Measurements from ENCODE around the gene IDH3A.

IDH3A gene

GRCh38 chr15:78174401-78174800 is 25.2 kb downstream of the IDH3A start:
- DNase-seq (ENCODE audit: low spot score): no peak
- TF ChIP-seq CTCF (IDR thresholded peaks at IDR 0.05; ENCODE audit: extremely low read depth, insufficient read depth, missing control alignments): no peak
- in situ Hi-C loops (cut with MboI; ENCODE audit: low pct_unique_long_range_greater_than_20kb, low sequenced_read_pairs, unreplicated experiment): no loop called here

- TF ChIP-seq CTCF (IDR thresholded peaks at IDR 0.05; ENCODE audit: extremely low read depth, insufficient read depth, missing control alignments): no peak
- in situ Hi-C loops (cut with MboI; ENCODE audit: low pct_unique_long_range_greater_than_20kb, low sequenced_read_pairs, unreplicated experiment): no loop called here
- no peak for DNase-seq (ENCODE audit: low spot score)
These were observed 26.2 kb downstream of the IDH3A start for GRCh38 chr15:78175330-78175729.

- DNase-seq (ENCODE audit: low spot score): peak; percentile 64
- peak; percentile 78 for TF ChIP-seq CTCF (IDR thresholded peaks at IDR 0.05; ENCODE audit: extremely low read depth, insufficient read depth, missing control alignments)
- in situ Hi-C loops (cut with MboI; ENCODE audit: low pct_unique_long_range_greater_than_20kb, low sequenced_read_pairs, unreplicated experiment): no loop called here
These were observed 28.3 kb downstream of the IDH3A start for GRCh38 chr15:78177447-78177873.

GRCh38 chr15:78178064-78178463 is 28.9 kb downstream of the IDH3A start:
- no peak for TF ChIP-seq CTCF (IDR thresholded peaks at IDR 0.05; ENCODE audit: extremely low read depth, insufficient read depth, missing control alignments)
- in situ Hi-C loops (cut with MboI; ENCODE audit: low pct_unique_long_range_greater_than_20kb, low sequenced_read_pairs, unreplicated experiment): no loop called here
- DNase-seq (ENCODE audit: low spot score): no peak

- no peak for DNase-seq (ENCODE audit: low spot score)
- in situ Hi-C loops (cut with MboI; ENCODE audit: low pct_unique_long_range_greater_than_20kb, low sequenced_read_pairs, unreplicated experiment): no loop called here
These were observed 30.2 kb downstream of the IDH3A start for GRCh38 chr15:78179286-78179840.

GRCh38 chr15:78179906-78180305 is 30.7 kb downstream of the IDH3A start:
- TF ChIP-seq CTCF (IDR thresholded peaks at IDR 0.05; ENCODE audit: extremely low read depth, insufficient read depth, missing control alignments): no peak
- in situ Hi-C loops (cut with MboI; ENCODE audit: low pct_unique_long_range_greater_than_20kb, low sequenced_read_pairs, unreplicated experiment): no loop called here
- no peak for DNase-seq (ENCODE audit: low spot score)

More at GRCh38 chr15:78179286-78179840, 30.2 kb downstream of the IDH3A start:
- TF ChIP-seq CTCF (IDR thresholded peaks at IDR 0.05; ENCODE audit: extremely low read depth, insufficient read depth, missing control alignments): no peak

- DNase-seq (ENCODE audit: low spot score): no peak
- TF ChIP-seq CTCF (IDR thresholded peaks at IDR 0.05; ENCODE audit: extremely low read depth, insufficient read depth, missing control alignments): no peak
- in situ Hi-C loops (cut with MboI; ENCODE audit: low pct_unique_long_range_greater_than_20kb, low sequenced_read_pairs, unreplicated experiment): no loop called here
These were observed 33.2 kb downstream of the IDH3A start for GRCh38 chr15:78182336-78182700.
